ENCODE measurements around the gene ADAMTS13.

ADAMTS13 gene

DNA sequence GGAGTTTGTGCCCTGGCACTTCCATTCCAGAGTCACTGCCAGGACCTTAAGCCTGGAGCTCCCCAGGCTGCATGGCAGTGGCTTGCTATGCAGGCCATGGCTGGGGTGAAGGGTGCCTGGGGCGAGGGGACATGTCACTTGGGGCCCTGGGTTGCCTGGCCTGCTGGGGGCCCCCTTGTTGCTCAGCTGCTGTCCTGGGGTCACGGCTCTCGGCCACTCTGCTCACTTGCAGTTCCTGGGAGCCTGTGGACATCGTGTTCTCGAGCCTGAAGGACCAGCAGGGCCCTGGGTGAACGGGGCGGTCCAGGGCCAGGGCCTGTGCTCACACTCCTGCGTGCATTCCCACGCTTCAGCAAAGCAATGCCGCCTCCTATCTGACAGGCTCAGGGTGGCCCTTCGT, 71.3 kb downstream of the ADAMTS13 start:
- DNase-seq = no peak

DNA sequence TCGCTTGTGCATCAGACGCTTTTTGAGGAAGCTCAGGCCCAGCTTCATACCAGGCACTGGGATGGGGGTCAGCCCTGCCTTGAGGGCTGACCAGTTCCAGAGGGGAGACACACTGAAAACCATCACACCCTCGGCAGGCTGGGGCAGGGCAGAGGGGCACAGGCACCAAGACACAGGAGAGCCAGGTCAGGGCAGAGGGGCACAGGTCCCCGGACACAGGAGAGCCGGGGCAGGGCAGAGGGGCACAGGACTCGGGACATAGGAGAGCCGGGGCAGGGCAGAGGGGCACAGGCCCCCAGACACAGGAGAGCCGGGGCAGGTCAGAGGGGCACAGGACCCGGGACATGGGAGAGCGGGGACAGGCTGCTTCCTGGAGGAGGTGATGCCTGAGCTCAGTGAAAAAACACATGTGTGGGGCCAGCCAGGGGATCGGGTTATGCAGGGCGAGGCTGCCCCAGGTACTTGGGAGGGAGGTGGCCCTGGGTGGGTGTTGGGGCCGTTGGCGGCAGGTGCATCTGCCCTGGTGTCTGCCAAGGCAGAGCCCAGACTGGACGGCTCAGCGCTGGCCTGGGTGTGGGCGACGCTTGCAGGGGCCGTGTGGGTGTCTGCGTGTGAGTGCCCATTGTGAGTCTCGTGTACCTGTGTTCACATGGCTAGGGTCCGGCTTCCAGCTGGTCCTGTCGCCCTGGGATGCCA, 71.8 kb downstream of the ADAMTS13 start:
- DNase-seq = no peak

DNA sequence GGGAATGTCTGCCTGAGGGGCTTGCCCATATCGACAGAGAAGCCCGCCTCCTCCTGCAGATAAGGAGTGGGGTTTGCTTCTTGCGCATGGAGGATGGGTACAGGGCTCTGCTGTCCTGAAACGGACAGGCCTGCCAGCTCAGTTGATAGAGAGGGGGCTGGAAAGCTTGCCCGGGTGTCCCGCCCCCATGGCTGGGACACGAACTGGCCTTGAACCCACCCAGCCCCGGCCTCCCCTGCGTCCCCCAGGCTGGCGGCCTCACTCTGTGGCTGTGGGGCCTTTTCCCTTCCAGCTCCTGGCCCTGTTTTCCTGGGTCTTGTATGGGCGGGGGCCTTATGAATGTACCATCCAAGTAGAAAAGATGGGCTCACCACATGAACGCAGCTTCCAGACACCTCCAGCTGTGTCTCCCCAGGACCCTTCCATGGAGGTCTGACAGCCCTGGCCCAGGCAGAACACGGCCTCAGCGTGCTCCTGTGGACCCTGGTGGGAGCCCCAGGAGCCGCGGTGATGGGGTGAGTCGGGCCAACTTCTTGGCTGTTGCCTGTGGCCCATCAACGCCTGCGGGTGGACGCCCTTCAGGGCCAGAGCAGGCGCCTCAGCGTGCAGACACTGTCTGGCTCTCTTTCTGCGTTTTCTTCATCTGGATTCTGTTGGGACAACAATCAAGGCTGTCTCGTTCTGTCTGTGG, 72.6 kb downstream of the ADAMTS13 start:
- no peak for DNase-seq

DNA sequence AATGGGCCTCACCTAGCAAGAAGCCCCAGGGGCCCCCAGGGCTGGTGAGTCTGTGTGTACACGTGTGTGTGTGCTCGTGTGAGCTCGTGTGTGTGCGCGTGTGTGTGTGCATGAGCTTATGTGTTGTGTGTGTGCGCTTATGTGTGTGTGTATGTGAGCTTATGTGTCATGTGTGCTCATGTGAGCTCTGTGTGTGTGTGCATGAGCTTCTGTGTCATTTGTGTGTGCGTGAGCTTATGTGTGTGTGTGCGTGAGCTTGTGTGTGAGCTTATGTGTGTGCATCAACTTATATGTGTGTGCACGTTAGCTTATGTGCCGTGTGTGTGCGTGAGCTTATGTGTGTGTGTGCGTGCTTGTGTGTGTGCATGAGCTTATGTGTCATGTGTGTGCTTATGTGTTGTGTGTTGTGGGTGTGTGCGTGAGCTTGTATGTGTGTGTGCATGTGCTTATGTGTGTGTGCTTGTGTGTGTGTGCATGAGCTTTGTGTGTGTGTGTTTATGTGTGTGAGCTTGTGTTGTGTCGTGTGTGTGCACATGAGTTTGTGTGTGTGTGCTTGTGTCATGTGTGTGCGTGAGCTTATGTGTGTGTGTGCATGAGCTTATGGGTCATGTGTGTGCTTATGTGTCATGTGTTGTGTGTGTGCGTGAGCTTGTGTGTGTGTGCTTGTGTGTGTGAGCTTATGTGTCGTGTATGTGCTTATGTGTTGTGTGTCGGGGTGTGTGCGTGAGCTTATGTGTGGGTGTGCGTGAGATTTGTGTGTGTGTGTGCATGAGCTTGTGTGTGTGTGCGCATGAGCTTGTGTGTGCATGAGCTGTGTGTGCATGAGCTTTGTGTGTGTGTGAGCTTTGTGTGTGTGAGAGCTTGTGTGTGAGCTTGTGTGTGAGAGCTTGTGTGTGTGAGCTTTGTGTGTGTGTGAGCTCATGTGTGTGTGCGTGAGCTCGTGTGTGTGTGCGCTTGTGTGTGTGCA, 73.4 kb downstream of the ADAMTS13 start:
- DNase-seq = no peak

DNA sequence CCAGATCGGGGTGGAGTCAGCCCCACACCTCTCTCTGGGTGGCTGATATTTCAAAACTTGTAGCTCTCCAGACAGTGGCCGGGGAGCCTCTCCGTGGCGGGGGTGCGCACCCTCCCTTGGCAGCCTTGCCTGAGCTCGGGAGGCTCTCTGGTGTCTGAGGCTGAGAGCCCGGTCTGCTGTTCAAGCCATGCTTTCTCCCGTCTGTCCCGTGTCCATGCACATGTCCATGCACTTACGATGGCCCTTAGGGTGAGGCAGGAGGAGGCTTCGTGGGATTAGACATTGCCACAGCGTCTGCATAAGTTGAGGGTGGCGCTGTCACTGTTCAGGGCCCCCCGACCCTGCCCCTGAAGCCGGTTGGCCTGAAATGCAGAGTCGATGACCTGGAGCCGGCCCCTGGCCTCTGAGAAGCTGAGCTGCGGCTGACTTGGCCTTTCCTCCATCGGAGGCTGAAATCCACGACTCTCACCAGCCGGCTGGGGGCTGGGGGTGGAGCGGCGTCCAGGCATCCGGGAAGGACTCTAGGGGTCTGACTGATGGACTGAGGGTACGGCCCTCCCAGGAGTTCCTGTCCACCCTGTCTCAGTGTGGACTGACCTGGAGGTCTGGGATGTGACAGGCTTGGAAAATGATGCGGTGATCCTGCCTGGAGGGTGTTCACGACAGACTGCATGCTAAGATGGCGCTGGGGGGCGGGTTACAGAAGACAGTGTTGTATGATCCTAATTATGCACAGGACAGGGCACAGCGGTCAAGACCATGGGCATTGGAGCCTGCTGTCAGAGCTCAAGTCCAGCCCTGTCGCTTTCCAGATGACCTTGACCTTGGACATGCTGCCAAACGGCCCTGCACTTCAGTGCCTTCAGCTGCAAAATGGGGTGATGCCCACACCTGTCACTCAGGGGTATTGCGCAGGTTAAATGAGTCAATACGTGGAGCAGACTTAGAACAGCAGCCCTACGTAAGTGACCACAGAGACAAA, 75.0 kb downstream of the ADAMTS13 start:
- no peak for DNase-seq

DNA sequence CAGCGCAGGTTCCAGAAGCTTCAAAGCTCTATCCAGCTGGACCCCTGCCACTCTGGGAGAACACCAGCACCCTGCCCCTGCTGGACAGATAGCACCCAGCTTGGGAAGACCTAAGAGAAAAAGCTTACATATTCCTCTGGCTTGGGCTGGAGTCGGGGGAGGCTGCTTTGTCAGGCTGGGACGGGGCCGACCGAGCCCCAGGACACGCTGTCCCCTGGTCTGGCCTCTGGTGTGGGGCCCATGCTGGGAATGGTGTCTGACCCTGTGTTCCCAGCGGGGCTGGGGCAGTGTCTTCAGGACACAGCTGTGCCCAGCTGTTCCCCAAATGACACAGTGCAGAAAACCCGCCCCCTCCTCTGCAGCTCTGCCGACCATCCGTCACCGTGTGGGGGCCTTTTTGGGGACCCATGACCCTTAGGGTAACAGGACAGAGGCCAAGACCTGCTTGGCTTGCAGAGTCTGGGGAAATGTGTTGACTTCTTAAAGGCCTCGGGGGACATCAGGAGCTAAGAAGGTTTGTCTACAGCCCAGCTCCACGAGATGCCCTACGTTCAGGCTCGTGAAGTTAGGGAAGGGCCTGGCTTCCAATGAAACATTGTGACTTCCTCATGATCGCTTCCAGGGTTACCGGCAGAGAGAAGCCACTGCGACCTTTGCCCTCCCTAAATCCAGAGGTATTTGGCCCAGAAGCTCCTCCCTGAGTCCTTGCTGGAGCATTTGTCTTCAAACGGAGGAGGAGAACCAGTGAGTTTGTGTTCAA, 77.1 kb downstream of the ADAMTS13 start:
- no peak for DNase-seq

DNA sequence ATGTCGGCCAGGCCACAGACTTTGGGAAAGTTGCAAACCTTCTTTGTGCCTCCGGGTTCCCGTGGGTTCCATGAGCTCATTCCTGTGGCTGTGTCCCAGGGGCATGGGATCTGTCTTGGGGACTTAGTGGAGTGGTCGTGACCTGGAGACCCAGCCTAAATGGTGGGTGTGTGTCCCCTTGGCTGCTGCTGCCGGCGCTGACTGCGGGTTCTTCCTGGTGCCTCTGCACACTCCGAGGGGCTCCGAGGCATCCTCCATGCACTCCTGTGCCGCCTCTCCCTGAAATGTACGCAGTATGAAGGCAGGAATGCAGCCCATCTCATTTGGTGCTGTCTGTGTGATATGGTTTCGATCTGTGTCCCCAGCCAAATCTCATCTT, 77.7 kb downstream of the ADAMTS13 start:
- no peak for DNase-seq

DNA sequence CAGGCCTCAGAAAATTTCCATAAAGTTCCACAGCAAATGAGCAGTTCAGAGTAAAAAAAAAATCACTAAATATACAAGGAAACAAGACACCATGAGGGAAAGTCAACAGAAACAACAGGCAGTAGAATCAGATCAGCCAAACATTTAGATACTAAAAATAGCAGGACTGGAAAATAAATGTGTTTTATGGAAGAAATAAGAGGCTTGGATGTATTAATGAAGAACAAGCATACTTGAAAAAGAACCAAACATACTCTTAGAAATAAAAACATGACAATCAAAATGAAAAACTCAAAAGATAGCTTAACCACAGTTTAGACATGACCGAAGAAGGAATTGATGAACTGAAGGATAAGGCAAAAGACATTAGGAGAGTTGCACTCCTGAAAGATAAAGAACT, 79.9 kb downstream of the ADAMTS13 start:
- DNase-seq = no peak

DNA sequence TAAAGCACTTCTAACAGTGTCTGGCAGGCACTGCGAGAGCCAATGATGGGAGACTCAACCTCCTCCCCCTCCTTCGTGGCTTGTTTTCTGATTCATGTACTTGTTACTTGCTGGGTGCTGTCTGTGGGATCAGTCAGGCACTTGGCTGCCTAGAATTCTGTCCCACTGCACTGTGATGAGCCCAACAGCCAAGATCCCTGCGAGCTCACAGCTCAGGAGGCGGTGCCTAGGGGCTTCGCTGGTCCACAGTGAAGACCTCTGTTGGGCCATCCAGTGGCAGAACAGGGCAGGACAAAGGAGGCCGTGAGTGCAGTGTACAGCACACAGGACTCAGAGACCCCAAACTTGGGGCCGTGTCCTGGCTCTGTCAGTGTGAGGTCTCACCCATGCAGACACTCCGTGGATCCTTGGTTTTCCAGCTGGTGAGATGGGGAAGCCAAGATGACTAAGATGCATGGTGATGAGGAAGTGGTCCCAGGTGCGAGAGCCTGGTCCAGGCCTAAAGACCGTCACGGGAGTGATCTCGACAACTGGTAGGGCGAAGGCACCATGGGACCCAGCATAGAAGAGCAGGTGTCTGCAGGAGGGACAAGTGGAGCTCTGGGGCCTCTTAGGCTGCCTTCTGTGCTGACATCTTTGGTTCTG, 83.1 kb downstream of the ADAMTS13 start:
- DNase-seq = no peak

DNA sequence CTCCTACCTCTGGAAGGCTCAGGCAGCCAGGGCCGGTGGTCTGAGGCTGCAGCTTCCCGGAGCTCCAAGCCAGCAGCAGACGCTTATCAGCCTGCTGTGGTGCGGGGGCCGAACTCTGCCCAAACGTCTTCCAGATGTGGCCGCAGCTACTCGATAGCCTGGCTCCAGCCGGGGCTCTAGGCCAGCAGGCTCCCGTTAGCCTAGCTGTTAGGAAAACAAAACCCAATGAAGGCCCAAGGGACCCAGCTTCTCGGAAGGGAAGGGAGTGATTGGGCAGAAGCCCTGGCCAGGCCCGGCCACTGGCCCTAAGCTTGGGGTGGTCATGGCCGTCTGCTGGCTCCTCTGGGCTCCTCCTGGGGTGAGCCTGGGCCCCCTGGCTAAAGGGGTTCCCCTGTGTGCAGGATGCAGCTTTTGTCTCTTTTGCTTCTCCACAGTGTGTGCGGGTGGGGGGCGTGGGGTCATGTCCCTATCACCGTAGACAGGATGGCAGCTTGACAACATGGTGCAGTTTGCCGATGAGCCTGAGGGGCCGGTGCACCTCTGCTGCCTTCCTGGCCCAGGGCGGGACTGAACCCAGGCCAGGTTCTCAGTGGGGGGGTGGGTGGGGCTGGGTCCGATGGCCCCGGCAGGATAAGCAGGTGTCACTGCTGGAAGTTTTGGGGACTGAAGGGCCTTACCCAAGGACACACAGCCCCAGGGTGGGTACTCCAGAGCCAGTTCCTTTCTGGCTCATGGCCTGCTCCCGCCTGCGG, 83.9 kb downstream of the ADAMTS13 start:
- DNase-seq = no peak

DNA sequence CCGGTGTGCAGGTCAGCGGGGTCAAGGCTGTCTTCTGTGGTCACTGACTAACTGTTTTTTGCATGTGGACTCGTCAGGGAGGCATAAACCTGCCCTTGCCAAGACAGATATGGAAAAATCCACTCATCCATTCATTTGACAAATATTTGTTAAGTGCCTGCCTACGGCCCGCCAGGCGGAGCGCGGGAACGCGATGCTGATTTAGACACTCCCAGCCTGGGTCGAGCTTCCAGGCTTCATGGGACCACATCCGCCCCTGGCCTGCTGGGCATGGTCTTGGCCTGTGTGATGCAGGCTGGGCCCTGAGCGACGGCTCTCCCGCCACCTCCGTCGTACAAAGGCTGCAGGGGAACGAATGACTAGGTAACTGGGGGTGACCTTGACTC, 84.5 kb downstream of the ADAMTS13 start:
- no peak for DNase-seq

DNA sequence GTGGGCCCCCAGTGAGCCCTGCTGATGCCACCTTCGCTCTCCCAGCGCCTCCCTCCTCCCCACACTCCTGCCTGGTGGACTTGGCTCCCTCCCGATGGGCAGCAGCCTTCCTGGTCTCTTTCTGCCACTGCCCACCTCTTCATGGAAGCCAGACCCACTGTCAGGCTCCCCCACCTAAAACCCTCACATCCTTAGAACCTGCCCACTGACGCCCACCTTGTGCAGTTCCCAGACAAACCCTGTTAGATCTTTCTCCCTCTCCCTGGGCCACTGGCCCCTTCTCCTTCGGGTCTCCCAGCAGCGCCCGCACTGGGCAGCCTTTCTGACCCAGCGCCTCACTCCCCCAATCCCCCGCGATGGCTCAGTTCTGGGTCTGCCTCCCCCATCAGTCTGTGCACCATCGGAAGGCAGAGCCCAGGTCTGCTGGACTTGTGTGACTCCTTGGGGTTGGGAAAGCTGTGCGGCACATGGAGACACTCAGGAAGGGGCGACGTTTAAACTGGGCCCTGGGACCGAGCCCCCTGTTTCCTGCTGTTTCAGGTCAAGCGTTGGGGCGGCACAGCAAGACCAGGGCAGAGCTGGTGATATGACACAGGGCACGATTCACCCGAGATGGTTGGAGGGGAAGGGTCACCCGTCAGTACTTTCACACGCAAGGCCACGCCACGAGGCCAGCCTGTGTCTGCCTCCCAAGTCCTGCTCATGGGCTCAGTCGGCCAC, 85.2 kb downstream of the ADAMTS13 start:
- no peak for DNase-seq

DNA sequence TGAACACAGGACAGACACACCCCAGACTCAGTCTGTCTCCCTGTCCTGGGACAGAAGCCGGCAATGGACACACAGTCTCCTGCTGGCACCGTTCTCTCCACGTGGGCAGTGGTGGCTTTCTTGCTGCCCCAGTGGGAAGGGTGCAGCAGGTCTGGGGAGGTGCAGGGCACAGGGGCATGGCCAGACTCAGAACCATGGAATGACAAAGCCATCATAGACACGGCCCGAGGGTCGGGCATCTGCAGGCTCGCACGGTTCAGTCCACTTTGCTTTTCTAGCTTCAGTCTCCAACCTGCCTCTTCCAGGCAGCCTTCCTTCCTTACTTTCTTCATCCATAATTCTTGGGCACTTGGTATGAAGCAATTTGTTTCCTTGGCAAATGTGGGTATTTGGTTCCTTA, 85.9 kb downstream of the ADAMTS13 start:
- no peak for DNase-seq
